ENCODE results near the gene CACNB1.

CACNB1 gene

DNA sequence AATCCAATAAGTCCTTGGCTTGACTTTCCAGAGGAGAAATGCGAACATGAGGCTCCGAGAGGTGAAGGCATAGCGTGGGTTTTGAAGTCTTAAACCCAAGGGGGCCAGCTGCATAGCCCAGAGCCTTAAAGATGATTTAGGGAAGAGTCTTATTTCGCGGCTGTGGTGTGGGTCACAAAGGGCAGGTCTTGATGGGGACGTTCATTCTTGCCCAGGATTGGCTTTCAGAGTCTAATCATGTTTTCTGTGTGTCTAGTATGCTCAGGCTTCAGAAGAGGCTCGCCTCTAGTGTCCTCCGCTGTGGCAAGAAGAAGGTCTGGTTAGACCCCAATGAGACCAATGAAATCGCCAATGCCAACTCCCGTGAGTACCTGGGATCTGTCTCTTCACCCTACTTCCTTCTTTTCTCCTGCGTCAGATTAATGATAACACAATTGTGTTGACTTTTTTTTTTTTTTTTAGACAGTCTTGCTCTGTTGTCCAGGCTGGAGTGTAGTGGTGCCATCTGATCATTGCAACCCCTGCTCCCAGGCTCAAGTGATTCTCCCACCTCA, 3.6 kb upstream of the CACNB1 start:
- DNase-seq (ENCODE audit: low spot score), result no peak

DNA sequence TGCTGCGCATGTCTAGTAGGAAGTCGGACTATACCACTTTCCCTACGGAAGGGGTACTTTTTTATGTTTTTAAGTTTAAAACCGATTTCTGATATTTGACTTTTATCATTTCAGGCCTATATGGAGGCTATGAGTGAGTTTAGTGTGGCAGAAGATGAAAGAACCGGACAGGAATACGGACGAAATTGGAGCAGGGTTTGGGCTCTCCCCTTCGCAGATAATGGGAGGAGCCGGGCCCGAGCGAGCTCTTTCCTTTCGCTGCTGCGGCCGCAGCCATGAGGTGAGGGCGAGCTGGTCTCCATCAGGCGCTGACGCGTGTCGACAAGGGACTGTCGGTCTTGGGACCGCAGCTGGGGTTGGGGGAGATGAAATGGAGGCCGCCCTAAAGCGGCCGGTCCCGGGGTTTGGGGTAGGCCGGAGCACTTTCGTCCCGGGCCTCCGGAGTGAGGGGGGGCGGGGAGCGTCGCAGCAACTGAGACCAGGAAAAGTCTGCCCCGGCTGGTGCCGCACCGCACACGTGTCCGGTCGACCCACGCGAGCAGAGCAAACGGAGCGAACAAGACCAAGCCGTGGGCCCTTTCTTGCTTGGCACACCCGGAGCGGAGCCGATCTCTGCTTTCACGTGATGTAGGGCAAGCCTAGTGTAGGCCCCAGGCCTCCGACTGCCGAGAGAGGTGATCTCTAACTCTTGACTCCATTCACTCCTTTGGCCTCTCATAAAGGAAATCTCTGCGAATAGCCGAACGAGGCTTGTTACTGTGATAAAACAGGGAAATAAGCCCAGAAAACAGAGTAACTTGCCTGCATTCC, 2.8 kb upstream of the CACNB1 start, which contains the start of gene RPL19:
TSS of gene RPL19 (plus strand) at position 214 of the 810 bp plus-strand sequence. CDS start at position 276, 62 bp downstream.
- DNase-seq (ENCODE audit: low spot score), result peak; percentile 88

DNA sequence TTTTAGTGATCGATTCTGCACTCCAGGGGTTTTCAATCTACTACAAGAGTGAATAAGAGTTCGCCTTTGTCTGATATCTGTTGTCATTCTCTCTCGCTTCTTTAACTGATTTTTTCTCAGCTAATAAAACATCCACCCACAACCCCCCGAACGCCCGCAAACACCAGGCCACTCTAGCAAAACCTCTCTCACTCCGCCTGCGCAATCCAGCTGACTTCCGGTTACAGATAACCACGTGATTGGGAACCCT, 2.3 kb upstream of the CACNB1 start:
- peak; percentile 95 for DNase-seq (ENCODE audit: low spot score)

DNA sequence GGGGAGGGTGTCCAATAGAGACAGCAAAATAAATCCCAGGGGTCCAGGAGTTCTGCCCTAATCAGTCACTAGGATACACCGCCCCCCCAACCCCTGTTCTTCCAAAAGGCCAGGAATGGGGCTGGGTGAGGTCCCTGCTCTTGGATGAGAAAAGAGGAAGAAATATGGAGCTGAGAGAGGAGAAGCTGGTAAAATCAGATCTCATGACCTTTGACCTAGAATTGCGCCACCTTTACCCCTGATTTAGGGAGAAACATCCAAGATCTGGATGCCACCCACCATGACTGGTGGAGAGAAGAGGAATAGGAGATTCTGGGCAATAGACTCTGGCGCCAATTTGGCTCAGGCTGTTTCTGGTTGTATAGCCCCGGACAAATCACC, 707 bp upstream of the CACNB1 start:
- no peak for DNase-seq (ENCODE audit: low spot score)

DNA sequence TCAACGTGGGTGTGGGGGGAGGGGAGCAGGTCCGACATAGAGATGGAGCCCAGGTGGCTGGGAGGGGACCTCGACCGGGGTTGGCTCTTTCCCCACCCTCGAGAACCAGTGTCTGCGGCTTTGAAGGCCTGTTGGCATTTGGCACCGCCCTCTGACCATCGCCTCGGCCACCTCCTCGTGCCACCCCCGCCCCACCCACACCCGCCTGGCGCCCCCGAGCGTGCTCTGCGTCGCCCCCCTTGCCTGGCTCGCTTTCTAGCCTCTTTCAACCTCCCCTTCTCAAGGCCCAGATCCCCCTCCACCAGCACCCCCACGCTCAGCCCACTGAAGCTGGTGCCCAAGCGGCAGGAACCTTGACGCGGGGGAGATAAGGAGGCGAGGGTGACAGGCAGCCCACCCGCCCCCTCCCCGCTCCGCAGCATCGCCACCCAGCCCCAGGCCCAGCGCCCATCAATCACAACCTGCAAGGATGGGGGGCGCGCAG, 619 bp downstream of the CACNB1 start:
- DNase-seq (ENCODE audit: low spot score), result no peak

DNA sequence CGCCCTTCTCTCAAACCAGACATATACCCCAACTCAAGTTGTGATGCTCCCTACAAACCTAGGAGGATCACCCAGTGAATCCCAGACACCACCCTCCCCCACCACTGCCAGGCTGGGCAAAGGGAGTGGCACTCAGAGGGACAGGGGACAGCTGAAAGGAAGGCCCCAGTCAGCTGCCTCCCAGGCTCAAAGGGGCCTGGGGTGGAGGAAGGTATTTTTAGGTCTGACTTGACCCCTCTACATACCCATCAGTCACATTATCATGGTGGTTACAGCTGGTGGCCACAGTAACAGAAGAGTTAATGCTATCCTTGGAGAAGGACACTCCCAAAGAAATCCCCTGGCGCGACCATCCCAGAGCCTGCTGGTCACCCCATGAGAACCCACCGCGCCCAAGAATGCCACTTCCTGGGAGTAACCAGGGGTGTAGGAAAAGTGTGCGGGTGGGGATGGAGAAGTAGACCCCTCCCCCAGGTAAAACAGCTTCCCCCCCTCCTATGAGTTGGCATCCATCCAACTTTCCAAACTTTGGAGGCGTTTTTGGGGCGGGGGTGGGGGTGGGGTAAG, 1.1 kb downstream of the CACNB1 start:
- no peak for DNase-seq (ENCODE audit: low spot score)

DNA sequence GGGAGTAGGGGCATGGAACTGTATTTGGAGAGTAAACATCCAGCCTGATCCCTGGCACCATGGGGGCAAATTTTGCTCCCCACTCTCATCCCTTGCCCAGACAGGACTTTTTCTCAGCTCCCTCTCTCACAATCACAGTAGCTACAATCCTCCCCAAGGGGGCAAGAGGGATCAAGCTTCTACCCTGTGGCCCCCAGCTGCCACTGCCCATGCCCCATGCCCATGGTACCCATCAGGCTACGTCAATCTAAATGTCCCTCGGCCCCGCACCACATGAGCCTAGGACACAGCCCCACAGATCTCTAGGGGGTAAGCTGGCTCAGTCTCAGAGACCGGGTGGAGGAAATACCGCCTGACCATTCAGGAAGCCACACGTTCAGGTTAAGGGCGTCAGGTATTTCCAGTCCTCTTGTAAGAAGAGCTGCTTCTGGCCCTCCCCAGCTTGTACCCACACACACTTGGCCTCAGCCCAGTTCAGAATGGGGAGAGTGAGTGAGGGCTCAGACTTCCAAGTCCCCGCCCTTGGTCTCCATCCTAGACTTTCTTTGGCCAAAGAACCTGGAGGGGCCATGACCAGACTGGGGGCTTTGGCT, 1.8 kb downstream of the CACNB1 start:
- no peak for DNase-seq (ENCODE audit: low spot score)

DNA sequence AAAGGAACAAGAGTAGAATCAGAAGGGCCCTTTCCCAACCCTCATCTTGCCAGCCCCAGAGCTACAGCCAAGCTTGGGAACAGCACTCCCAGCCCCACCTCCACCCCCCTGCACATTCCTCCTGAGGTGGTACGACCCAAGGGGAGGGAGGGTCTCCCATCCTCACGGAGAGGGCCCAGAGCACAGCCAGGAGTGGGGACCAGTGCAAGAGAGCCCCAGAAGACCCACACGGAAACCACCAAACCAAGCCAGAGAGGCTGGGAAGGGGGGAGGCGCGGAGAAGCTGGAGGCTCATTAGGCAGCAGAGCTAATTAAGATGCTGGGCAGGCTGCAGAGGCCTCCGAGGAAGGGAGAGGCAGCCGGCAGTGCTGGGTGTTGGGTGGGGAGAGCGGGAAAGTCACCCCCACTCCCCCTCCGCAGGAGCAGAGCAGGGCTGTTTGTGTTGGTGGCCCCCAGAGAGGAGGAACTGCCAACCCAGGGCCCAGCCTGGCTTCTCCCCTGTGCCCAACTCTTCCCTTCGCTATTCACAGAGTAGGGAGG, 2.4 kb downstream of the CACNB1 start:
- DNase-seq (ENCODE audit: low spot score), result no peak

DNA sequence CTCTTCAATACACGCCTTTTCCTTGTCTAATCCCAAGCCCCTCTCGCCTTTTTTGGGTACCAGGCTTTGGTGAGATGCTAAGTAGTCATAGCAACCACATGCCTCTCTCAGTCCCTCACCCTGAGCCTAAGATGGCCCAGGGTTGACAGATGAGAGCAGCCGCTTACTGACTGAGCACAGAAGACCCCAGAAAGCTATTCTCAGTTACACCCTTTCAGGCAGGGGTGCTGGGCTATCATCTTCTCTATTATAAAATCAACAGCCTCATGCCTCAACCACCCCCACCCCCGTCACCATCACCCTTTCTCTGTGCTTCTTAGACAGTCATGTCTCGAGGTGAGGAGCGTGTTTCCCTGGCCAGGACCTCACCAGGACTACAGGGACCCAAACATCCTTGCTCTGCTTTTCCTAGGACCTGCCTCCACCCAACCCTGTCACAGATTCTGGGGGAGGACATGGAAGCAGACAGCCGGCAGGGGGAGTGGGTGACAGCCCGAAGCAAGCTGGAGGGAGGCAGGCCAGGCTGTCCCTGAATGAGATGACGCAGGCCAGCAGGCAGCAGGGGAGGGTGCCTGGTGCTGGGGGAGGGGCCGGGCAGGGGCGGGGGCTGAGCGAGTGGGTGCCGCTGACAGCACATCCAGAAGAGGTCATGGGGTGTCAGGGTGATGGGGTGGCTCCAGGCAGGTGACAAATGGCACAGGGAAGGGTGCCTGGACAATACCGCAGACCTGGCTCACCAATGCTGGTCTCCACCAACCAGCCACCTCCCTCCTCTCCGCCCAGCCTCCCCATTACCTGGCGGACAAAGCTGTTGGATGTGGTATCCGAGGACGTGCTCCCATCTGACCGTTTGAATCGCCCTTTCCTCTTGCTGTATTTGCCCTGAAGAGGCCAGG, 3.1 kb downstream of the CACNB1 start:
- DNase-seq (ENCODE audit: low spot score), result no peak

DNA sequence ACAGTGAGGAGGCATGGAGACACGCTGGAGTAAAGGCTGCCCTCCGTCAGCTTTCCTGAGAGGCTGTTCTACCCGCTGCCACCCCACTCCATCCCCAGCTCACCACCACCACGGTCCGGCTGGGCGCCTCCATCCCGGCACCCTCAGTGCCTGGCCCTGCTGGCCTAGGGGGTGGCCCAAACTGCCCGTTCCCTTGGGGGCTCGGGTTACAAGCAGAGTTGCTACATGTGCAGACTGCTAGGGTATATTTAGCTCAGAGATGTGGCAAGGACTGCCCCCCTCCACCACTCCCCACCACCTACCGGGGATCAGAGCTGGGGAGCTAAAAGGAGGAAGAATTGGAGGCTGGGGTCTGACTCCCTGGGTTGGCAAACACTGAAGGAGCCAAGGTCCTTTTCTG, 4.1 kb downstream of the CACNB1 start:
- DNase-seq (ENCODE audit: low spot score), result no peak

DNA sequence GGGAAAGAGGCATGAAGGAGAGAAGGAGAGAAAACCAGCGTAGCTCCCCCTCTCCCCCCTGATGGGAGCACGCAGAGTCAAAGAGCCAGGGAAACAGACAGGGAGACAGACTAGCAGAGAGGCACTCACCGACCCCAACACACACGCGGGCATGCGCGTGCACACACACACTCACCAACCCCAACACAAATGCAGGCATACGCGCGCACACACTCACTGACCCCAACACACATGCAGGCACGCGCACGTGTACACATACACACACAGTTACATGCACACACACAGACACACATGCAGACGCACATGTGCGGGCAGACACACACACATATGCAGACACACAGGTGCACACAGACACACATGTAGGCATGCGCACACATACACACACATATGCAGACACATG, 4.6 kb downstream of the CACNB1 start:
- DNase-seq (ENCODE audit: low spot score), result no peak

DNA sequence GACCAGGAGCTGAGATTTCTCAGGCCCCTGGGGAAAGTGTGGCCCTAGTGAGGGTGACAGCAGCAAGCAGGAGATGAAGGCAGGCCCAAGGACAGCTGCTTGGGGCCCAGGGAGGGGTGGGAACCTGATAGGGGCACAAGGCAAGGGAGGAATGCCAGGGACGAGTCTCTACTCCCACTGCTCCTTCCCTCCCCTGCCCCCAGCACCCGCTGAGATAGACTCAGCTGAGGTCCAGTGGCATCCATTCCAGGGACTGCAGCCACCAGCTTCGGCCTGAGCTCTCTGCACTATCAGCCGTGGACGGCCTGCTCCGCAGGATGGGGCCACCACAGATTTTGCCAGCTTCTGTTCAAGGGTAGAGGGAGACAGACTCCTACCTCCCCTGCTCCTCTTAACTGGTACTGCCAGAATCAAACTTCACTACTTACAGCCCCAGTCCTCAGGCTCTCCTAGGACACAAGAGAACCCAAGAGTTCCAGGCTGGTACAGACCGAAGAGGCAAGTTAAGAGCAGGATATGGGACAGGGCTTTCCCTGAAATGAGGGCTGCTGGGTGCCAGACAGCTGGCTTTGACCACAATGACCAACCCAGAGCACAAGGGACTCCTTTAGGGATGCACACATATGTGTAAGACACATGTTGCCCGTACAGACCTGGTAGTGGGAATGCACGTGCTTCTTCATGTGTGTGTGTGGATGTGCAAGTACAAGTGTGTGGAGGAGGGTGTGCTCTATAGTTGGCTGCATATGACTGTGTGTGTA, 5.5 kb downstream of the CACNB1 start:
- DNase-seq (ENCODE audit: low spot score), result no peak

DNA sequence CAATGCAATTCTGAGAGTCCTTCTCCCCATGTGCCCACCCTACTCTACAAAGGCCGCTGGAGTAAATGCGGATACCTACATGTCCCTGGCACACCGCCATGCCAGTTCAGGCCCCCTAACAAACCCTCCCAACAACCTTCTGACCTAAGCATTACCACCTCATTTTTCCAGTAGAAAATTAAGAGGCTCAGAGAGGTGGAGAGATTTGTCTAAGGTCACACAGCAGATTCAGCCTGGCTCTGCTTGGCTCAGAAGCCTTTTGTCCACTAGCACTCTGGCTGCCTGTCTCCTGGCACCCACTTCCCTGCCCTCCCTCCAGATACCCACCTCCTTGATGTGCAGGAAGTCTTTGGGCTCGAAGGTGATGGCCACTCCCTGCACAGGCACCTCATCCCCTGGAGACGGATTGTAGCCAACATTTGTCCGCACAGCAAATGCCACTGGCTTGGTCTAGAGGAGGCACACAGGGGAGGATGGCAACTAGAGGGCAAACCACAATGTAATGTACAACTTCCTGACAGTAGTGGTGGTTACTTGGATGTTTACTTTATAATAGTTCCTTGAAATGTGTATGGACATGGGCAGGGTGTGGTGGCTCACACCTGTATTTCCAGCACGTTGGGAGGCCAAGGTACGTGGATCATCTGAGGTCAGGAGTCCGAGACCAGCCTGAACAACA, 10.2 kb downstream of the CACNB1 start:
- DNase-seq (ENCODE audit: low spot score), result no peak

DNA sequence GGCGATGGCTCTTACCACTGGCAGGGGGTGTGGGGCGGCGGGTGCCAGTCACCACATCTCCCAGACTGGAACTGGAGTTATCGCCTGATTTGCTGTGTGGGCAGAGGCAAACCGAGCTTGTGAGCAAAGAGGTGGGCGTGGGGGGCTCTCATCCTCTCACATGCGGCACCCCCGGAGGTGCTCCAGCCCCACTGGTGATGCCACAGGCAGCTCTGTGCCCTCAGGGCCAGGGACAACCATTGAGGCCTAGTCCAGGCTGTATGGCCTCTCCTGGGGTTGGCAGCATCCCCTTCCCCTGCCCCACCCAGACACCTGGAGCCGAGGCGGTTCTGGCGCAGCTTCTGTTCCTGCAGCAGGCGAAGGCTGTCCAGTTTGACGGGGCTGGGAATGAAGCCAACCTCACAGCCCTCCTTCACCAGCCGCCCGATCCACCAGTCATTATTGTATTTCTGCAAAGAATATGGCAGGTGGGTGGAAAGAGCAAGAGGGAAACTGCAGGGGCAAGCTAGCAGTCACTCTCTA, 10.9 kb downstream of the CACNB1 start:
- no peak for DNase-seq (ENCODE audit: low spot score)

DNA sequence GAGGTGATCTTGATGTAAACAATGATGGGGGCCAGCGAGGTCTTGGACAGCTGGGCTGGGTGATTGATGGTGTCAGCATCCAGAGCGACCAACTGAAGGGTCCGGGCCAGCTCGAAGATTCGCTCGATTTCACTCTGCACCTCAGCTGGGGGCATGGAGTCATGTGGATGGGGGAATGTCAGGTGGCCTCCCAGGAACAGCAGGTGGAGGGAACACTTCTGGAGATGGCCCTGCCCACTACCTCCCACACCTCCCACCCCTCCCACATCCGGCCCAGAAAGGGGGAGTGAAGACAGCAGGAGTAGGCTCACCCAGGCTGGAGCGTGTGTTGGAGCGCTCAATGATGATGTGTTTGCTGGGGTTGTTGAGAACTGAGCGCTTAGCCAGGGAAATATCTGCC, 13.7 kb downstream of the CACNB1 start:
- DNase-seq (ENCODE audit: low spot score), result no peak

DNA sequence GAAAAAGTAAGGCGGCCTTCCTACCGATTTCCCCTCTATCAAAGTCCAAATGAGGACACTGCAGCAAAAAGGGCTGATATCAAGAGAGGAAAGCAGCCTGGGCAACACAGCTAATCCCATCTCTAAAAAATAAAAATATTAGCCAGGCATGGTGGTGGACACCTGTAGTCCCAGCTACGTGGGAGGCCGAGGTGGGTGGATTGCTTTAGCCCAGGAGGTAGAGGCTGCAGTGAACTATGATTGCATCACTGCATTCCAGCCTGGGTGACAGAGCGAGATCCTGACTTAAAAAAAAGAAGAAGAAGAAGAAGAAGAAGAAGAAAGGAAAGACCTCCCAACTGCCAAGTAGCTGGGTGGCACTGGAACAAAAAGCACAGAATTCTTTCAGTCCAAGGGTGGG, 14.4 kb downstream of the CACNB1 start:
- DNase-seq (ENCODE audit: low spot score), result no peak

DNA sequence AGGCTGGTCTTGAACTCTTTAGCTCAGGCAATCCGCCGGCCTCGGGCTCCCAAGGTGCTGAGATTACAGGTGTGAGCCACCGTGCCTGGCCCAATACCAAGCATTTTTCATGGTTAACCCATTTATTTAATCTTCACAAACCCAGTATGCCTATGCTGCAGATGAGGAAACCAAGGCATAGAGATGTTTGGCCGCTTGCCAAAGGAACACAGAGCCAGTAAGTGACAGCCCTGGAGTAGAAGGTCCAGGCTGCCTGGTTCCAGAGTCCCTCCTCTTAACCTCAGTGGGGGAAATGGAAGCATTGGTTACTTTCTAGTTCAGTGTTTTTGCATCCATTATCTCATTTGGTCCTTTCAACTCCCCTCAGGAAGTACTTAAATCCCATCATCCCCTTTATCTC, 16.2 kb downstream of the CACNB1 start:
- DNase-seq (ENCODE audit: low spot score), result no peak

DNA sequence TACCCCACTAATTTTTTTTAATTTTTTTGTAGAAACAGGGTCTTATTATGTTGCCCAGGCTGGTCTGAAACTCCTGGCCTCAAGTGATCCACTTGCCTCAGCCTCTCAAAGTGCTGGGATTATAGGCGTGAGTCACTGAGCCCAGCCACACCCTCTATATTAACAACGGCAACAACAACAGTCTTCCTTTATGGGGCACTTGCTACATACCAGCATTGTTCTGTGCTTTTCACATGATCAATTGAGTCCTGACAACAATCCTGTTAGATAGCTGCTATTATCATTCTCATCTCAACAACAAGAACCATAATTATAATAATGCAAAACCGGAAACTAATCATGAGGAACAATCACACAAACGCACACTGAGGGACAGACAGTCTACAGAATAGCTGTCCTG, 18.9 kb downstream of the CACNB1 start:
- DNase-seq (ENCODE audit: low spot score), result no peak

DNA sequence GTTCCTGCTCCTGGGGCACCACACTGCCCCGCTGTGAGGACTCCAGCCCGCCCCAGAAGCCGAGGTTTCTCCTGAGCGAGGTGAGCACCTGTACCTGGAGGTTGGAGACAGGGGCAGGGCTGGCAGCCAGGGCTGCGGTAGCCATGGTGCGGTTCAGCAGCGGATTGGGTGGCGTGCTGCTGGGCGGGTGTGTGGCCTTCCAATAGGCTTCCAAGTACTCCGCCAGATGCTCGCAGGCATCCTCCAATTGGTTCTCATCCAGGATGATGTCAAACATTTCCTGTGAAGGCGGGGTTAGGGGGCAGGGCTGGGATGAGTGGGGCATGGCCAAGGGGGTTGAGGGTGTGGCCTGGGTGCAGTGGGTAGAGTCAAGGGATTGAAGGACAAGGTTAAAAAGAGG, 20.2 kb downstream of the CACNB1 start:
- DNase-seq (ENCODE audit: low spot score), result no peak

DNA sequence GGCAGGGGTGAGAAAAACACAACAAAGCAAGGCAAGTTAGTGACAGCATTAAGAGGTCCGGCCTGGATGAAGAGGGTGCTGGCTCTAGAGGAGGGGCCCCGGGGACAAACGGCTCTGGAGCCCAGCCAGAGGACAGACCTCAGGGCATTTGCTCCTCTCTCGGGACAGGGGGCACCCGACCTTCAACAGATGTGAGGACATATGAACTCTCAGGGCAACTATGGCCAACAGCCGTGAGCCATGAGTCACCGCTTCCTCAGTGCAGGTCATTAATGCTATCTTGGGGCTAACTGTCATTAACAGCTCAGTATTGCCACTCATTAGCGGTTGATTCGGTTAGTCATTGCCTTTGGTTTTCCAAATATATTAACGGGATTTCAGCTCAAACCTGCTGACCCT, 21.8 kb downstream of the CACNB1 start:
- DNase-seq (ENCODE audit: low spot score), result no peak
